ENCODE results near the gene MANBA.

MANBA gene

GRCh38 chr4:102693861-102694260 lies 66.9 kb downstream of the MANBA start:
- no peak for DNase-seq (ENCODE audit: low read depth in 2 of 2)
- TF ChIP-seq CTCF (IDR thresholded peaks at IDR 0.05; ENCODE audit: low read depth, low read length), result no peak
- H3K4me3 ChIP-seq (replicated peaks in 1 of 2; ENCODE audit: low read depth in 2 of 2, low read length in 2 of 2), result no peak overlapping the region

GRCh38 chr4:102693262-102693850 lies 67.4 kb downstream of the MANBA start:
- peak in 1 of 2 donors; percentile 47 for DNase-seq (ENCODE audit: low read depth in 2 of 2)
- TF ChIP-seq CTCF (IDR thresholded peaks at IDR 0.05; ENCODE audit: low read depth, low read length), result no peak

GRCh38 chr4:102692474-102692873 lies 68.3 kb downstream of the MANBA start:
- H3K4me3 ChIP-seq (replicated peaks in 1 of 2; ENCODE audit: low read depth in 2 of 2, low read length in 2 of 2), result no peak overlapping the region
- TF ChIP-seq CTCF (IDR thresholded peaks at IDR 0.05; ENCODE audit: low read depth, low read length), result no peak
- DNase-seq (ENCODE audit: low read depth in 2 of 2), result no peak

More at GRCh38 chr4:102693262-102693850, 67.4 kb downstream of the MANBA start:
- no peak overlapping the region for H3K4me3 ChIP-seq (replicated peaks in 1 of 2; ENCODE audit: low read depth in 2 of 2, low read length in 2 of 2)

- no peak for DNase-seq (ENCODE audit: low read depth in 2 of 2)
Observed at GRCh38 chr4:102687982-102688433, 72.8 kb downstream of the MANBA start.

GRCh38 chr4:102687373-102687981 lies 73.3 kb downstream of the MANBA start:
- TF ChIP-seq CTCF (IDR thresholded peaks at IDR 0.05; ENCODE audit: low read depth, low read length), result no peak
- no peak overlapping the region for H3K4me3 ChIP-seq (replicated peaks in 1 of 2; ENCODE audit: low read depth in 2 of 2, low read length in 2 of 2)

More at GRCh38 chr4:102687982-102688433, 72.8 kb downstream of the MANBA start:
- no peak for TF ChIP-seq CTCF (IDR thresholded peaks at IDR 0.05; ENCODE audit: low read depth, low read length)
- H3K4me3 ChIP-seq (replicated peaks in 1 of 2; ENCODE audit: low read depth in 2 of 2, low read length in 2 of 2), result no peak overlapping the region

GRCh38 chr4:102685768-102686167 lies 75.0 kb downstream of the MANBA start:
- no peak for DNase-seq (ENCODE audit: low read depth in 2 of 2)
- no peak overlapping the region for H3K4me3 ChIP-seq (replicated peaks in 1 of 2; ENCODE audit: low read depth in 2 of 2, low read length in 2 of 2)
- TF ChIP-seq CTCF (IDR thresholded peaks at IDR 0.05; ENCODE audit: low read depth, low read length), result no peak

More at GRCh38 chr4:102687373-102687981, 73.3 kb downstream of the MANBA start:
- DNase-seq (ENCODE audit: low read depth in 2 of 2), result peak; percentile 14 to 69

All from cardiac fibroblast (primary cell).